ENCODE results near the gene S100A12. TPM values are rescaled to one million over a fixed set of nuclear protein-coding genes. Genes with fewer than 3 reads are reported as not detected.

S100A12 gene
- total RNA-seq, 2 experiments from 2014 or later, result not detected

GRCh38 chr1:153370146-153370545 is 5.3 kb downstream of the S100A12 start:
- Histone ChIP-seq H2AFZ (ENCODE audit: low read length) (no peak overlapping the region), H3K36me3 (ENCODE audit: insufficient read depth, low read length) (no peaks in the 10 kb centered on the region), H3K4me2 (ENCODE audit: low read length) (no peak overlapping the region), H3K27ac (ENCODE audit: low read depth, low read length, poor library complexity, severe bottlenecking) (no peak overlapping the region), H3K4me3 (ENCODE audit: low read depth, low read length, poor library complexity, severe bottlenecking) (no peak overlapping the region), H3K4me1 (ENCODE audit: insufficient read depth, low read length, poor library complexity, severe bottlenecking) (no peaks in the 10 kb centered on the region), H3K9me3 (ENCODE audit: low read length) (no peaks in the 10 kb centered on the region), H3K9me2 (ENCODE audit: insufficient read depth, low read length) (no peaks in the 10 kb centered on the region), H3K79me2 (ENCODE audit: insufficient read depth, low read depth, low read length) (no peaks in the 10 kb centered on the region), H4K20me1 (ENCODE audit: insufficient read depth, low read length) (no peaks in the 10 kb centered on the region)
- TF ChIP-seq EZH2phosphoT487 (IDR thresholded peaks at IDR 0.05; ENCODE audit: borderline replicate concordance, low read depth, low read length) (no peak), CTCF (conservative IDR thresholded peaks at IDR 0.05; ENCODE audit: low read length) (no peak)
- ChIA-PET POLR2A (no interaction called here), CTCF (ENCODE audit: unreplicated experiment) (no interaction called here)
- no TSS peak for BruUV-seq (replicated peaks)
- DNase-seq (ENCODE audit: low spot score), result no peak
- intact Hi-C loops (cut with micrococcal nuclease; ENCODE audit: unreplicated experiment), result no loop called here

GRCh38 chr1:153368495-153368894 is 6.9 kb downstream of the S100A12 start:
- Histone ChIP-seq H3K27ac (ENCODE audit: low read depth, low read length, poor library complexity, severe bottlenecking) (no peak overlapping the region), H3K4me1 (ENCODE audit: insufficient read depth, low read length, poor library complexity, severe bottlenecking) (no peaks in the 10 kb centered on the region), H3K4me3 (ENCODE audit: low read depth, low read length, poor library complexity, severe bottlenecking) (no peak overlapping the region), H3K9me3 (ENCODE audit: low read length) (no peaks in the 10 kb centered on the region), H2AFZ (ENCODE audit: low read length) (no peak overlapping the region), H4K20me1 (ENCODE audit: insufficient read depth, low read length) (no peaks in the 10 kb centered on the region), H3K9me2 (ENCODE audit: insufficient read depth, low read length) (no peaks in the 10 kb centered on the region), H3K4me2 (ENCODE audit: low read length) (no peak overlapping the region), H3K79me2 (ENCODE audit: insufficient read depth, low read depth, low read length) (no peaks in the 10 kb centered on the region), H3K36me3 (ENCODE audit: insufficient read depth, low read length) (no peaks in the 10 kb centered on the region)
- no peak for DNase-seq (ENCODE audit: low spot score)
- TF ChIP-seq EZH2phosphoT487 (IDR thresholded peaks at IDR 0.05; ENCODE audit: borderline replicate concordance, low read depth, low read length), result no peak
- TF ChIP-seq CTCF (conservative IDR thresholded peaks at IDR 0.05; ENCODE audit: low read length), result no peak
- ChIA-PET CTCF (ENCODE audit: unreplicated experiment) (no interaction called here), POLR2A (no interaction called here)
- intact Hi-C loops (cut with micrococcal nuclease; ENCODE audit: unreplicated experiment), result no loop called here
- BruUV-seq (replicated peaks), result no TSS peak

- ChIA-PET CTCF (ENCODE audit: unreplicated experiment) (no interaction called here), POLR2A (no interaction called here)
- H4K20me1 ChIP-seq (ENCODE audit: insufficient read depth, low read length), result no peaks in the 10 kb centered on the region
- H3K4me1 ChIP-seq (ENCODE audit: insufficient read depth, low read length, poor library complexity, severe bottlenecking), result no peaks in the 10 kb centered on the region
- no peaks in the 10 kb centered on the region for H3K9me2 ChIP-seq (ENCODE audit: insufficient read depth, low read length)
- no TSS peak for BruUV-seq (replicated peaks)
- no peaks in the 10 kb centered on the region for H3K9me3 ChIP-seq (ENCODE audit: low read length)
- H2AFZ ChIP-seq (ENCODE audit: low read length), result no peak overlapping the region
- DNase-seq (ENCODE audit: low spot score), result no peak
- no peak overlapping the region for H3K4me3 ChIP-seq (ENCODE audit: low read depth, low read length, poor library complexity, severe bottlenecking)
- no peaks in the 10 kb centered on the region for H3K79me2 ChIP-seq (ENCODE audit: insufficient read depth, low read depth, low read length)
- intact Hi-C loops (cut with micrococcal nuclease; ENCODE audit: unreplicated experiment), result no loop called here
- TF ChIP-seq EZH2phosphoT487 (IDR thresholded peaks at IDR 0.05; ENCODE audit: borderline replicate concordance, low read depth, low read length), result no peak
- TF ChIP-seq CTCF (conservative IDR thresholded peaks at IDR 0.05; ENCODE audit: low read length), result no peak
- H3K36me3 ChIP-seq (ENCODE audit: insufficient read depth, low read length), result no peaks in the 10 kb centered on the region
- H3K27ac ChIP-seq (ENCODE audit: low read depth, low read length, poor library complexity, severe bottlenecking), result no peak overlapping the region
- no peak overlapping the region for H3K4me2 ChIP-seq (ENCODE audit: low read length)
These were observed 8.3 kb downstream of the S100A12 start for GRCh38 chr1:153367090-153367489.

All from OCI-LY7 (cell line).